H1 (cell line): Measurements from ENCODE around the gene KPNA3. TPM values are rescaled to one million over a fixed set of nuclear protein-coding genes. Genes with fewer than 3 reads are reported as not detected.

ENCODE experiments used
- CTCF ChIA-PET: fragments of 300-600 bp; sonication (Branson Sonifier 250); formaldehyde crosslinking; loops from one replicate; lab custom pipeline; 2021; ENCODE audit not compliant: partially characterized antibody; lab: Charles Lee
- POLR2A ChIA-PET: fragments of 300-600 bp; sonication (Branson Sonifier 250); formaldehyde crosslinking; loops from one replicate; lab custom pipeline; 2021; ENCODE audit warnings: inconsistent platforms; ENCODE audit not compliant: partially characterized antibody; lab: Charles Lee
- DNase-seq, 2 experiments: peaks; one replicate each; pipeline versions ENCODE4 v3.0.0 to v3.0.0-alpha.2; 2010 to 2022; ENCODE audit warnings: low spot score in 2 of 2, low read depth in 1 of 2, mixed read lengths in 1 of 2
- FAIRE-seq: peaks from 2 replicates; lab custom pipeline; 2011; peaks lifted over from hg19 to GRCh38; lab: Jason Lieb, UNC
- H2AFZ ChIP-seq: 2 replicates; pipeline ENCODE4 v1.8.1; 2012; ENCODE audit warnings: low read length, inconsistent platforms
- H2AK5ac ChIP-seq: 2 replicates; pipeline ENCODE4 v1.6.1; 2013; ENCODE audit warnings: low read depth, low read length
- H2BK120ac ChIP-seq: replicated peaks from 2 replicates; pipeline ENCODE3; 2013; ENCODE audit warnings: low read depth, low read length, inconsistent platforms
- H2BK12ac ChIP-seq: 2 replicates; pipeline ENCODE4 v1.6.1; 2013; ENCODE audit warnings: low read depth, low read length
- H2BK15ac ChIP-seq: 2 replicates; pipeline ENCODE4 v1.6.1; 2013; ENCODE audit warnings: low read length
- H2BK20ac ChIP-seq: 2 replicates; pipeline ENCODE4 v1.6.1; 2013; ENCODE audit warnings: low read length
- H2BK5ac ChIP-seq: 2 replicates; pipeline ENCODE4 v1.6.1; 2013; ENCODE audit warnings: low read depth, low read length
- H3K14ac ChIP-seq: 2 replicates; pipeline ENCODE4 v1.6.1; 2013; ENCODE audit warnings: inconsistent platforms; ENCODE audit not compliant: insufficient read length
- H3K18ac ChIP-seq: 2 replicates; pipeline ENCODE4 v1.6.1; 2013; ENCODE audit warnings: low read length; ENCODE audit errors: extremely low read depth
- H3K23ac ChIP-seq: 2 replicates; pipeline ENCODE4 v1.6.1; 2013; ENCODE audit warnings: inconsistent platforms; ENCODE audit not compliant: insufficient read length
- H3K23me2 ChIP-seq: 2 replicates; pipeline ENCODE4 v1.6.1; 2013; ENCODE audit warnings: low read depth, low read length
- H3K27ac ChIP-seq: 2 replicates; pipeline ENCODE4 v1.6.1; 2011; ENCODE audit warnings: low read depth, low read length, inconsistent platforms
- H3K27me3 ChIP-seq, 4 experiments: replicated peaks in 1 of 4; 1 replicate in 1 of 4; 2 replicates in 3 of 4; pipeline versions ENCODE4 v1.6.1 to v1.8.1; 2011 to 2013; ENCODE audit warnings: low read length in 3 of 4, mild to moderate bottlenecking in 3 of 4, inconsistent platforms in 2 of 4, mixed read lengths in 2 of 4, moderate library complexity in 1 of 4; ENCODE audit not compliant: control insufficient read depth in 3 of 4, insufficient read depth in 3 of 4; ENCODE audit errors: extremely low read depth in 1 of 4
- H3K36me3 ChIP-seq, 4 experiments: 2 replicates each; pipeline versions ENCODE4 v1.6.1 to v1.8.1; 2011 to 2013; ENCODE audit warnings: mild to moderate bottlenecking in 4 of 4, low read length in 3 of 4, moderate library complexity in 2 of 4, control low read depth in 1 of 4, inconsistent platforms in 1 of 4; ENCODE audit not compliant: insufficient read depth in 4 of 4, control insufficient read depth in 2 of 4
- H3K4ac ChIP-seq: replicated peaks from 2 replicates; pipeline ENCODE3; 2013; ENCODE audit warnings: low read length, low read depth, mixed read lengths, inconsistent platforms; ENCODE audit not compliant: insufficient read length
- H3K4me1 ChIP-seq, 4 experiments: replicated peaks in 1 of 4; 1 replicate in 1 of 4; 2 replicates in 3 of 4; pipeline versions ENCODE4 v1.6.1 to v1.8.1; 2011 to 2013; ENCODE audit warnings: low read length in 3 of 4, inconsistent platforms in 2 of 4, mixed read lengths in 1 of 4; ENCODE audit not compliant: insufficient read depth in 4 of 4, control insufficient read depth in 3 of 4
- H3K4me2 ChIP-seq, 2 experiments: 2 replicates each; pipeline versions ENCODE4 v1.6.1 to v1.8.1; 2011 to 2013; ENCODE audit warnings: low read depth in 2 of 2, low read length in 2 of 2, control low read depth in 1 of 2, inconsistent platforms in 1 of 2, mild to moderate bottlenecking in 1 of 2; ENCODE audit not compliant: insufficient read depth in 1 of 2
- H3K4me3 ChIP-seq, 4 experiments: fragments of 200-600, 300-600 bp in 1 of 4; sonication (generic), shearing (Covaris generic), sonication (Bioruptor Twin) in 1 of 4; 2 replicates each; pipeline versions ENCODE4 v1.5.1 to v1.8.1; 2011 to 2016; ENCODE audit warnings: low read length in 4 of 4, low read depth in 3 of 4, control low read depth in 2 of 4, inconsistent platforms in 2 of 4, mild to moderate bottlenecking in 2 of 4, mixed read lengths in 1 of 4, moderate library complexity in 1 of 4; ENCODE audit not compliant: insufficient read depth in 2 of 4; ENCODE audit errors: extremely low read depth in 1 of 4
- H3K56ac ChIP-seq: replicated peaks from 2 replicates; pipeline ENCODE3; 2013; ENCODE audit warnings: low read depth, mild to moderate bottlenecking, mixed read lengths, low read length, inconsistent platforms; ENCODE audit not compliant: insufficient read length
- H3K79me1 ChIP-seq: 2 replicates; pipeline ENCODE4 v1.6.1; 2013; ENCODE audit warnings: low read depth, low read length, control low read depth
- H3K79me2 ChIP-seq, 2 experiments: 2 replicates each; pipeline versions ENCODE4 v1.6.1 to v1.8.1; 2012 to 2013; ENCODE audit warnings: low read length in 2 of 2, mild to moderate bottlenecking in 2 of 2, inconsistent platforms in 1 of 2; ENCODE audit not compliant: insufficient read depth in 2 of 2, control insufficient read depth in 1 of 2
- H3K9ac ChIP-seq, 4 experiments: replicated peaks in 1 of 4; 1 replicate in 1 of 4; 2 replicates in 3 of 4; pipeline versions ENCODE4 v1.6.1 to v1.8.1; 2011 to 2013; ENCODE audit warnings: low read depth in 3 of 4, low read length in 3 of 4, control low read depth in 2 of 4, mild to moderate bottlenecking in 2 of 4, moderate library complexity in 2 of 4, inconsistent platforms in 1 of 4; ENCODE audit errors: extremely low read depth in 1 of 4
- H3K9me3 ChIP-seq, 2 experiments: 2 replicates each; pipeline versions ENCODE4 v1.6.1 to v1.8.1; 2012 to 2013; ENCODE audit warnings: mild to moderate bottlenecking in 2 of 2, moderate library complexity in 2 of 2, control low read depth in 1 of 2, inconsistent platforms in 1 of 2, low read depth in 1 of 2, low read length in 1 of 2, mixed read lengths in 1 of 2; ENCODE audit not compliant: insufficient read depth in 2 of 2
- H4K20me1 ChIP-seq, 2 experiments: replicated peaks in 1 of 2; 2 replicates each; pipeline versions ENCODE3 to v1.8.1; 2011 to 2013; ENCODE audit warnings: inconsistent platforms in 2 of 2, low read length in 2 of 2, mild to moderate bottlenecking in 1 of 2; ENCODE audit not compliant: insufficient read depth in 2 of 2, control insufficient read depth in 1 of 2
- H4K5ac ChIP-seq: 2 replicates; pipeline ENCODE4 v1.6.1; 2013; ENCODE audit warnings: low read length, low read depth, mixed read lengths, inconsistent platforms; ENCODE audit not compliant: insufficient read length
- H4K8ac ChIP-seq: 2 replicates; pipeline ENCODE4 v1.8.0; 2013; ENCODE audit warnings: mild to moderate bottlenecking, moderate library complexity, low read length, inconsistent platforms; ENCODE audit not compliant: insufficient read depth; ENCODE audit errors: extremely low read depth
- H4K91ac ChIP-seq: replicated peaks from 2 replicates; pipeline ENCODE3; 2013; ENCODE audit warnings: low read length, mixed read lengths, inconsistent platforms; ENCODE audit not compliant: insufficient read length
- ATF3 ChIP-seq: IDR thresholded peaks from 2 replicates; pipeline ENCODE4 v1.6.1; 2011; ENCODE audit warnings: low read depth, mild to moderate bottlenecking, low read length; ENCODE audit not compliant: insufficient read depth
- CHD2 ChIP-seq: IDR thresholded peaks from 2 replicates; pipeline ENCODE4 v1.6.1; 2012; ENCODE audit warnings: low read length, improper control_type of control experiment
- TEAD4 ChIP-seq: IDR thresholded peaks from 2 replicates; pipeline ENCODE4 v1.6.1; 2012; ENCODE audit warnings: low read depth, low read length, inconsistent platforms, mixed read lengths
- WGBS, 2 experiments: shearing (Covaris generic) in 1 of 2; methylation state at CpG; one replicate each; pipeline versions ENCODE4 v1.1.6 to v1.1.7; 2013 to 2015; ENCODE audit warnings: low lambda C conversion rate in 2 of 2, mixed read lengths in 2 of 2, inconsistent platforms in 1 of 2, low coverage in 1 of 2, missing lambda C conversion rate in 1 of 2; ENCODE audit not compliant: insufficient replicate concordance in 2 of 2, insufficient coverage in 1 of 2, insufficient read length in 1 of 2; ENCODE audit errors: extremely low coverage in 1 of 2, missing lambda C conversion rate in 1 of 2; 5-methylcytosine and 5-hydroxymethylcytosine counted together
- polyA plus RNA-seq, 7 experiments: library from polyadenylated mRNA; depleted of rRNA in 3 of 7; stranded (reverse) in 5 of 7; unstranded in 2 of 7; fragments of >200 nt in 5 of 7; fragments of 200-250 nt in 2 of 7; gene quantifications; 1 replicate in 5 of 7; 2 replicates in 1 of 7; 4 replicates in 1 of 7; pipeline versions ENCODE4 v1.2.1 to v1.2.3, GENCODE V29; 2011 to 2013; ENCODE audit warnings: missing spikeins in 2 of 7, mixed read lengths in 2 of 7
- total RNA-seq: library from RNA; stranded (reverse); fragmentation: NEBNext Ultra II Directional; extraction: Animal tissue kit (Norgen Biotek cat#: 25700); gene quantifications from 2 replicates; pipeline ENCODE4 v1.2.1, GENCODE V29; 2021

Gene KPNA3
- total and polyA plus RNA-seq, 2 of the 8 experiments (the other 6 are each of a cell fraction or from before 2014, with no cell fraction given), result 21.4 to 63.2 TPM

GRCh38 chr13:49833402-49833801 lies 40.9 kb upstream of the KPNA3 start:
- FAIRE-seq, result no peak
- POLR2A ChIA-PET, result no interaction called here

More at GRCh38 chr13:49833402-49833801, 40.9 kb upstream of the KPNA3 start:
- no peaks in the 10 kb centered on the region for H4K20me1 ChIP-seq
- TF ChIP-seq CHD2 (no peak), ATF3 (no peak), TEAD4 (no peak)
- TF ChIP-seq, all 59 proteins: peak for 0
- H2BK12ac ChIP-seq, result no peak overlapping the region
- no peak overlapping the region for H3K27ac ChIP-seq
- H3K14ac ChIP-seq, result no peak overlapping the region
- H3K4me1 ChIP-seq, result no peaks in the 10 kb centered on the region
- CTCF ChIA-PET, result no interaction called here
- H3K23me2 ChIP-seq, result no peaks in the 10 kb centered on the region
- H3K36me3 ChIP-seq, result no peaks in the 10 kb centered on the region
- no peaks in the 10 kb centered on the region for H3K9me3 ChIP-seq
- H3K23ac ChIP-seq, result no peak overlapping the region
- H3K27me3 ChIP-seq, result no peaks in the 10 kb centered on the region
- H2AFZ ChIP-seq, result peak overlapping the region; percentile 26; the same call in 1 of the 2 replicates
- H2BK20ac ChIP-seq, result no peak overlapping the region
- H2AK5ac ChIP-seq, result 0 out of 2 replicates have a peak overlapping the region, but pooled peaks have one; percentile 40
- no peak overlapping the region for H4K5ac ChIP-seq
- DNase-seq, result no peak
- no peak overlapping the region for H3K4me3 ChIP-seq
- H3K4ac ChIP-seq, result no peak overlapping the region
- H2BK15ac ChIP-seq, result no peak overlapping the region
- H3K4me2 ChIP-seq, result no peak overlapping the region
- no peak overlapping the region for H2BK5ac ChIP-seq
- no peak overlapping the region for H3K56ac ChIP-seq
- no peak overlapping the region for H2BK120ac ChIP-seq
- no peak overlapping the region for H3K18ac ChIP-seq
- no peaks in the 10 kb centered on the region for H3K79me1 ChIP-seq
- no peaks in the 10 kb centered on the region for H3K79me2 ChIP-seq
- WGBS, 2 experiments, result 77% methylated on average over 5 of the region's 5 CpGs; no CpG with 5 or more reads in 1 of the 2 experiments
- no peak overlapping the region for H4K8ac ChIP-seq
- H3K9ac ChIP-seq, result no peak overlapping the region
- no peak overlapping the region for H4K91ac ChIP-seq
